T-helper 17 cell (primary cell): ENCODE results near the gene MTHFS. TPM values are rescaled to one million over a fixed set of nuclear protein-coding genes. Genes with fewer than 3 reads are reported as not detected.
A peak's percentile ranks its signal among the peaks of the same experiment; 100 is the strongest.
"Not testable (repeated sequence)": the region's sequence is repeated elsewhere in the genome, so short reads cannot be mapped to it uniquely, and the experiment has no call there.

Experiments used
- ATAC-seq: fragments of 150-1000 bp; cut with Tn5 transposase; 2 replicates; pipeline ENCODE4 v1.10.0; 2021; ENCODE audit warnings: mild to moderate bottlenecking, moderate library complexity
- DNase-seq, 3 donors: peaks; one replicate each; pipeline versions ENCODE4 v3.0.0 to v3.0.0-alpha.2; 2020 to 2021
- H3K9me3 ChIP-seq: one replicate; pipeline ENCODE4 v1.7.0; 2013; ENCODE audit warnings: low read length, mild to moderate bottlenecking; ENCODE audit not compliant: control insufficient read depth, poor library complexity, severe bottlenecking
- H3K27ac Mint-ChIP-seq: one replicate; pipeline ENCODE4 v1.8.0; 2022; ENCODE audit warnings: mild to moderate bottlenecking, moderate library complexity, mixed read lengths
- H3K27me3 Mint-ChIP-seq: one replicate; pipeline ENCODE4 v1.8.0; 2022; ENCODE audit warnings: mixed read lengths
- H3K36me3 Mint-ChIP-seq: one replicate; pipeline ENCODE4 v1.8.0; 2022; ENCODE audit warnings: low read depth, mixed read lengths
- H3K4me1 Mint-ChIP-seq: one replicate; pipeline ENCODE4 v1.8.0; 2022; ENCODE audit warnings: mild to moderate bottlenecking, mixed read lengths
- H3K4me3 Mint-ChIP-seq: one replicate; pipeline ENCODE4 v1.8.0; 2022; ENCODE audit warnings: mild to moderate bottlenecking, moderate library complexity, mixed read lengths
- total RNA-seq, 4 donors: library from RNA in 2 of 4; stranded (reverse) in 2 of 4; gene quantifications; one replicate each; pipeline ENCODE4 v1.2.3 and lab custom pipeline; 2022 to 2026

Gene MTHFS
- total RNA-seq, 2 donors from 2014 or later, result 14.3 to 17.1 TPM

DNA sequence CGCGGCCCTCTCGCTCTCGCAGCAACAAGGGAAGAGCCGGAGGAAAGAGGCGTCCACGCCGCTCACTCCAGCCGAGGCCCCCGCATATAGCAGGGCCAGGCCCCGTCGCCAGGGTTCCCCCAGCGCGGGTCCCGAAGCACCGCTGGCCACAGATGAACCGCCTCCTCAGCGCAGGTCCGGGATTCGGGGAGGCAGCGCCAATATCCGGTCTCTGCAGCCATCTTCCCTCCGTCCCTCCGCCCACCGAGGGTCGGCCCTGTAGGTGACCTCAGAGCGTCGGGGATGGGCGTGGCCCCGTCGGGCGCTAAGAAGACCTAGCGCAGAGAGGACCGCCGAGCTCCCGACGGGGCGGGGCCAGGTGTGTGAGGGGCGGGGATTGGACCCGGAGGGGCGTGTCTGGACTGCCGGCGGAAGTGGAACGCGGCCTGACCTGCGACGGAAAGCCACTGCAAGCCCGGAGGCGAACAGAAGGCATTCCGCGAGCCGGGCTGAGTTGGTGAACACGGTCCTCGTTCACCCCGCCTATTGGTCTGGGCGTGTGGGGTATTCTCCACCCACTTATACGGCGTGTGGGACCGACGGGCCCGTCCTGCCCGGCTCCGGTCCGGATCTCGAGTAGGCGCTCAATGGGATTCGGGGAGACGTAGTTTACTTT is 26.8 kb upstream of the MTHFS start:
- H3K27me3 Mint-ChIP-seq, result no peaks in the 10 kb centered on the region
- H3K36me3 Mint-ChIP-seq, result peaks cover 8% of the 10 kb centered on the region
- peak overlapping the region; percentile 96 for H3K4me3 Mint-ChIP-seq
- no peaks in the 10 kb centered on the region for H3K9me3 ChIP-seq
- peaks cover 12% of the 10 kb centered on the region for H3K4me1 Mint-ChIP-seq
- ATAC-seq (peak; percentile 94), DNase-seq (peak; percentile 94 to 99 (median 98))
- H3K27ac Mint-ChIP-seq, result peak overlapping the region; percentile 93

DNA sequence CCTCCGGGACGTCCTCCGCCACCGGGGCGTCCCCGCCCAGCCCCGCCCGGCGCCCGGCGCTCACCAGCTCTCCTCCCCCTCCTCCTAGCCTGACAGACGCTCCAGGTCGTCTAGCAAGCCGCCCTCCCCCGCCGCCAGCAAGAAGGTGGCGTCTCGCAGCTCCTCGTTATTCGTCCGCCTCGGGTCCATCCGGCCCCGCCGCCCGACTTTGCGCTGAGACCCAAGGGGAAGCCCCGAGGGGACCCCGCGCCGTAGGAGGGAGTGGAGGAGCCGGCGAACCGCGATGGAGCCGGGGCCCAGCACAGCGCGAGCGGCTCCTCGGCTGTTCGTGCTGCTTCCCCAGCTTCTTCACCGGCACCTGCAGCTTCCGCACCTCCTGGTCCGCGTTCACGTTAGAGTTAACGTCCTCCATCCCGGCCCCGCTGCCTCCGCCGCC is 26.3 kb upstream of the MTHFS start:
- no peaks in the 10 kb centered on the region for H3K27me3 Mint-ChIP-seq

DNA sequence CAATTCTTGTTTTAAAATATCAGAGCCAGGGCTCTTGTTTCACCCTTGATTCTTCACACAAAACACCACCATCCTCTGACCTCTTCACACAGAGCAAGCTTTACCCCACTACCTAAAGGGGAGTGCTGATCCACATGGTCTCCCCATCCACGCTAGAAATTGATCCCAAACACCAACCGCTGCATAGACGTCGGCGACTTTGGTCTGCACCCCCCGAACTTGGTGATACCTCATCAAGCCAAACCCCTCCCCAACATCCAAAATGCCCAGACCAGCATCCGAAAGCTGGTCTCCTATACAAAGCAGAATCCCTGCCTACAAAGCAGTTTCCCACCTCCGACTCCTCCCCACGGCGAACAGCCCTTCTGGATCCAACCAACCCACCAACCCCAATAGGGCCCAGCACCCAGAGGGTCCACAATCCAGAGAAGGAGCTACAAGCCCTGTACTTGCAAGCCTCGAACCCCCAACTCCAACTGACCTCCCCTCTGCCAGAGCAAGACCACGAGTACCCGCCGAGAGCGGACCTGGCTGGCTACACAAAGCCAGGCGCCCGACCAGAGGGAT is 25.8 kb upstream of the MTHFS start:
- ATAC-seq, result no peak
- H3K4me1 Mint-ChIP-seq, result peaks cover 12% of the 10 kb centered on the region
- H3K4me3 Mint-ChIP-seq, result peak overlapping the region; percentile 96
- H3K27ac Mint-ChIP-seq, result peak overlapping the region; percentile 93
- no peak for DNase-seq
- peaks cover 8% of the 10 kb centered on the region for H3K36me3 Mint-ChIP-seq
- H3K9me3 ChIP-seq, result no peaks in the 10 kb centered on the region
- H3K27me3 Mint-ChIP-seq, result no peaks in the 10 kb centered on the region

More for the DNA sequence above, 26.3 kb upstream of the MTHFS start:
- H3K4me1 Mint-ChIP-seq, result peaks cover 12% of the 10 kb centered on the region
- H3K4me3 Mint-ChIP-seq, result peak overlapping the region; percentile 96
- DNase-seq (peak; percentile 54 to 55 (median 54)), ATAC-seq (peak; percentile 49)
- H3K36me3 Mint-ChIP-seq, result peaks cover 8% of the 10 kb centered on the region
- peak overlapping the region; percentile 93 for H3K27ac Mint-ChIP-seq
- no peaks in the 10 kb centered on the region for H3K9me3 ChIP-seq

DNA sequence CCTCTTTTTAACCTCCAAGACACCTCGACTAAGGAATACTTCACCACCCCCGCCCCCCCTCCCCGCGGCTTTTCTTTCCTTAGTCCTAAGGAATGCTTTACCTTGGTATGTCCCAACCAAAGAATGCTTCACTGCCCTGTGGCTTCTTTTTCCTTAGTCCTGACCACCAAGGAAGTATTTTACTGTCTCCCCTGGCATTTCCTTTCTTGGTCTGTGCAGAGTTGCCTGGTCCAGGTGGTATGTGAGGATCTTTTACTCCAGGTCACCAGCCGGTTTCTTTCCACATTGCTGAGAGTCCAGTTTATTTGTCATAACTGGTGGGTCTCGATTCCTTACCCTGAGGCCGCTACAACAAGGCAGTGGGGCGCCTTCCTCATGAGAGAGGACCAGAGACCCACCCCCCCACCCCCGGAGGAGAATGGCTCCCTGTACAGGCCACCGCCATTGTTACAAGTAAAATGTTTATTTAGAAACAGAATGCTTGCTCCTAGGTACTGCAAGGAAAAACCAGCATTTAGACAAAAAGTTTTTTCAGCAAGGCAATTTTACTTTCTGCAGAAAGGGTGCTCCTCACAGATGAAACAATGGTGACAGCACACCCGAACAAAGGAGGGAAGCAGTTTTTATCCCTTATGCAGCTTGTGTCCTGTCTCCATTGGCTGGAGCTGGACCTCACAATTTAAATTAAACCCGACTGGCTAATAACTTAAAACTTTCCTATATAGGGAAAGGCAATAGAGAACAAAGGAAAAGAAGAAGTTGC is 23.1 kb upstream of the MTHFS start:
- Mint-ChIP-seq H3K27ac (no peak overlapping the region), H3K4me3 (peak overlapping the region; percentile 19), H3K36me3 (peaks cover 8% of the 10 kb centered on the region), H3K4me1 (peaks cover 12% of the 10 kb centered on the region), H3K27me3 (no peaks in the 10 kb centered on the region)
- ATAC-seq, result no peak
- no peak for DNase-seq
- H3K9me3 ChIP-seq, result peaks cover 15% of the 10 kb centered on the region

DNA sequence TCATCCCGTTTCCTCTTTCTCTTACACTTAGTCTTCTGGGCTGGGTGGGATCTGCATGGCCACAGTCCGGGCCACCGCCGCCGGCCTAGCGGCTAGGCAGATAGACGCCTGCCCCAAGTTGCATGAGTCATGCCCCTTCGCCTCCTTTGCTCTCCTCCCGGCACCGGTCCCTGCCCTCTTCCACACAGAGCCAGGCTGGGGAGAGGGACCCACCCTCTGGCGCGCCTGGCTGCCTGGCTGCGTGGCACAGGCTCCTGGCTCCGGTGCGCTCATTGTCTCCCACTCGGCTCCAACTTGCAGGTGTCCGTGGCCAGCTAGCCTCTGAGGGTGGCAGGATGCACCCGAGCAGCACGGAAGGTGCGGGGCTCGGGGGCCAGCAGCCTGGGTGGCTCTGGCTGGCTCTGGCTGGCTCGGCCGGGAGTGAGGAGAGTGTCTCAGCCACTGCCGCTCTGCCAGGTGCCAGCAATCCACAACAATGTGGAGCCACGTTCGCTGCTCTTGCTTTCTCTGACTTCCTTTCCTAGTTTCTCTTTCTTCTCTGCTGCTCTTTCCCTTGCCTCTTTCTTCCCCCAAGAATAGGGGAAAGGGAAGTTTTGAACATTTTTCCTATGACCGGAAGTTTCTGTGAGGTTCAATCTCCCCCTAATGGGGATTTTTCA is 22.4 kb upstream of the MTHFS start:
- H3K9me3 ChIP-seq, result peaks cover 18% of the 10 kb centered on the region
- DNase-seq, result no peak
- no peak overlapping the region for H3K27ac Mint-ChIP-seq
- H3K4me1 Mint-ChIP-seq, result peaks cover 12% of the 10 kb centered on the region
- no peak overlapping the region for H3K4me3 Mint-ChIP-seq
- peaks cover 8% of the 10 kb centered on the region for H3K36me3 Mint-ChIP-seq
- no peaks in the 10 kb centered on the region for H3K27me3 Mint-ChIP-seq
- ATAC-seq, result no peak

DNA sequence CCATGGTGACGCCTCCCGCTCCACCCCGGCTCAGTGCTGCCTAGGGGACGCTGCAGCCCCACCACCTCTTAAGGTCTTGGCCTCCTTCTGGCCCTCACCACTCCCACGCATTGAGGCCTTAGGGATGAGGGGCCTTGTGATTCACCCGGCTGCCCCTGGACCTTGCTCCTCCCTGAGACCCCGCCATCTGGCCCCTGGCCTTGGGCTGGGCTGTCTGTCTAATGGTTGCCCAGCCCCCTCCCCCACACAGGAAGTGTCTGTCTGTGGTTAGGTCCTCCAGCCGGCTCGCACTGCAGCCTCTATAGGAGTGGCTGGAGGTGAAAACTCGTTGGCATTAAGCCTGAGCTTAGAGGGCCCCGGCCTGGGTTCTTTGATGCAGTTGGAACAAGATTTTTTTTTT is 21.5 kb upstream of the MTHFS start:
- no peak for ATAC-seq
- DNase-seq, result no peak
- Mint-ChIP-seq H3K4me1 (peaks cover 5% of the 10 kb centered on the region), H3K4me3 (no peak overlapping the region), H3K36me3 (peaks cover 8% of the 10 kb centered on the region), H3K27me3 (no peaks in the 10 kb centered on the region), H3K27ac (no peak overlapping the region)
- H3K9me3 ChIP-seq, result peaks cover 18% of the 10 kb centered on the region

DNA sequence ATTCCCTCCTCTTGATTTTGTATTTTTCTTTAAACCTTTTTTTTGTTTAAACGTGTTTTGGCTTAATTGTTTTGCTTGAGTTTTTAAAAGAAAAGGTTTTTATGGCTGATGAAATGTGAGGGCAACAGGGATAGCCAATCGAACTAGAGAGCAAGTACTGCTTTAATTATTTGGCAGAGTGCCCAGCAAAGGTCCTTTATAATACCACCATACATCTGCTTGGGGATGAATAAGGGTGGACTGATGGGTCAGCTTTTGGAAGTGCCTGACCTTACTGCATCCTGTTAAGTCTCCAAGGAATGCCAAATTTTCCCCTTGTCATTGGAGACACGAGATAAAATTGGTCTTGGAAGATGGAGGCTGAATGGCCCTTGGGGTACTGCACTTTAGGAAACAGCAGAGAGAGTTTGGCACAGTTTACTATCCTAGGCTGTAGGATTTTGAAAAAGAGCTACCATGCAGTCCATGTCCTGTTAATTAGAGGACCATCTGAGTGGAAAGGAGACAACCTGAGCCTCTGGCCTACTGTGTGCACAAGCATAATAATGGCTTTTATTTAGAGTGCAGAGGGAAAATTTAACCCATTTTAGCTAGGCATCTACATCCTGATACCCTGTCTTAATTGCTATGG is 19.8 kb upstream of the MTHFS start:
- DNase-seq, result no peak
- no peak for ATAC-seq
- peaks cover 4% of the 10 kb centered on the region for H3K36me3 Mint-ChIP-seq
- H3K4me1 Mint-ChIP-seq, result no peaks in the 10 kb centered on the region
- no peak overlapping the region for H3K27ac Mint-ChIP-seq
- peaks cover 18% of the 10 kb centered on the region for H3K9me3 ChIP-seq
- no peak overlapping the region for H3K4me3 Mint-ChIP-seq
- no peaks in the 10 kb centered on the region for H3K27me3 Mint-ChIP-seq

DNA sequence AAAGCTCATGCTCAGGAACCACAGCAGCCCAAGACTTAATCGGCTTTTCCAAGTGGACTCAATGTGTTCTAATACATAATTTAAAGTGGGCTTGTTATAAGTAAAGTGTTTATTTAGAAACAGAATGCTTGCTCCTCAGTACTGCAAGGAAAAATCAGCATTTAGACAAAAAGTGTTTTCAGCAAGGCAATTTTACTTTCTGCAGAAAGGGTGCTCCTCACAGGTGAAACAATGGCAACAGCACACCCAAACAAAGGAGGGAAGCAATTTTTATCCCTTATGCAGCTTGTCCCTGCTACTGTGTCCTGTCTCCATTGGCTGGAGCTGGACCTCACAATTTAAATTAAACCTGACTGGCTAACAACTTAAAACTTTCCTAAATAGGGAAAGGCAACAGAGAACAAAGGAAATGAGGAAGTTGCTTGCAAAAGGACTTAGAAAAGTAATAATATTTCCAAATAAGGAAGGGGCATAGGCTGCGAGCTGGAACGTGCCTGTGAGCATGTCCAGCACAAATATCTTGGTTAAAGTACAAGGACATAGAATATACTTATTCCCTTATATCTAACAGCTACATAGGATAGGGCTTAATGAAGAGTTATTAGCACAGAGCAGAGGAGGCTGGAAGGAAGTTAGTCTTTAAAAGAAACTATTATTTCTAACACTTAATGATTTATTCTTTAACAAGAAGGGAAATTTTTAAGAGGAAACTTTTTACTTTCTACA is 19.1 kb upstream of the MTHFS start:
- not testable (repeated sequence) for ATAC-seq, DNase-seq, H3K4me1 Mint-ChIP-seq, H3K36me3 Mint-ChIP-seq, H3K4me3 Mint-ChIP-seq, H3K27ac Mint-ChIP-seq, H3K27me3 Mint-ChIP-seq
- peaks cover 18% of the 10 kb centered on the region for H3K9me3 ChIP-seq

DNA sequence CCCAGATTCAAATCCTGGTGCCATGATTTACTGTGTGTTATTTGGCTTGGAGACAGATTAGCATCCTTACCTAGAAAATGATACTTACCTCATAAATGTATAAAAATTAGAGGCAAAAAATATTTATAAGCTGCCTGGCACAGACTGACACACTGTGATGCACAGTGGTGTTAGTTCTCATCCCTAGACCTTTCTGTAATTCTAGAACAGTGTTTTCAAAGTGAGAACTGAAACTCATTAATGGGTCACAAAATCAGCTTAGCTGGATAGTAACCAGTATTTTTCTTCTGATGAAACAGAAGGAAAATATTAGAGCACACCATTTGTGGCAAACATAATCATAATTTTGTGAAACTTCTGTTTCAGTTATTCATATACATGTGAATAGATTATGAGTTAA is 17.9 kb upstream of the MTHFS start:
- DNase-seq, result no peak

DNA sequence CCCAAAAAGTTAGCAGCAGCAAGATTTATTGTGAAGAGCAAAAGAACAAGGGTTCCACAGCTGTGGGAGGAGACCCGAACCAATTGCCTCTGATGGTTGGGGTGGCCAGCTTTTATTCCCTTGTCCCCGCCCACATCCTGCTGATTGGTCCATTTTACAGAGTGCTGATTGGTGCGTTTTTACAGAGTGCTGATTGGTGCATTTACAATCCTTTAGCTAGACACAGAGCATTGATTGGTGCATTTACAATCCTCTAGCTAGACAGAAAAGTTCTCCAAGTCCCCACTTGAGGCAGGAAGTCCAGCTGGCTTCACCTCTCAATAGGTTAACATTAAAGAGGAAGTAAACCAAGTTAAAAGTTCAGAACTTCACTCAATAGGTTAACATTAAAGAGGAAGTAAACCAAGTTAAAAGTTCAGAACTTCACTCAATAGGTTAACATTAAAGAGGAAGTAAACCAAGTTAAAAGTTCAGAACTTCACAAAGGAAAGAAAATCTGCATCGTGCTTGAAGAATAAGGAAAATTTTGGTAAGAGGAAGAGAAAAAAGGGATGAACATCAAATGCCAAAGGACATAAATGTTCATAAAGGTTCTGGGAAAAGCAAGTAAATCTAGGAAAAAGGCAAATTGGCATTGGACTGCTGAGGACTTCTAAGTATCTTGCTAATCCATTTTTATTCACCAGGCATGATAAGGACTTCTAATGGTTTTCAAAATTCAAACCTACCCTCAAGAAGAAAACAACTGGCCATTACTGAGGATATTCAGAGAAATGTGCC is 12.9 kb upstream of the MTHFS start:
- H3K4me1 Mint-ChIP-seq, H3K4me3 Mint-ChIP-seq, H3K27ac Mint-ChIP-seq, H3K36me3 Mint-ChIP-seq, H3K27me3 Mint-ChIP-seq, DNase-seq, H3K9me3 ChIP-seq: not testable (repeated sequence)
- ATAC-seq, result peak; percentile 35

More for the DNA sequence above, 17.9 kb upstream of the MTHFS start:
- H3K4me3 Mint-ChIP-seq, result no peak overlapping the region
- H3K9me3 ChIP-seq, result peaks cover 18% of the 10 kb centered on the region
- H3K4me1 Mint-ChIP-seq, result no peaks in the 10 kb centered on the region
- no peak overlapping the region for H3K27ac Mint-ChIP-seq
- ATAC-seq, result no peak
- H3K36me3 Mint-ChIP-seq, result peaks cover 2% of the 10 kb centered on the region
- no peaks in the 10 kb centered on the region for H3K27me3 Mint-ChIP-seq

DNA sequence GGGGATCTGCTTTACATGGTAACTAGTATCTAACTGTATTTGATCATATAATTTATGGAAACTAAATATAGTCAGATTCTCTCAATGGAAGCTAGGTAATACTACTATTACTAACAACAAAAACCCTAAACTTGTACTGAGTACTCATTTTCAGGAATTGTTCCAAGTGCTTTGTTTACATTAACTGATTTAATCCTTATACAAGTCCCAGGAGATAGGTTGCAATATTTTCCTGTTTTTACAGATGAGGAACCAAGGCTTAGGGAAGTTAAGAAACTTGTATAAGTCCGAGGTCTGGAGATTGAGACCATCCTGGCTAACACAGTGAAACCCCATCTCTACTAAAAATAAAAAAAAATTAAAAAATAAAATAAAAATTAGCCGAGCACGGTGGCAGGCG is 7.5 kb upstream of the MTHFS start:
- no peaks in the 10 kb centered on the region for H3K9me3 ChIP-seq
- Mint-ChIP-seq H3K27ac (no peak overlapping the region), H3K4me3 (no peak overlapping the region), H3K36me3 (peaks cover 7% of the 10 kb centered on the region), H3K27me3 (no peaks in the 10 kb centered on the region), H3K4me1 (peaks cover 7% of the 10 kb centered on the region)
- ATAC-seq (no peak), DNase-seq (no peak)

DNA sequence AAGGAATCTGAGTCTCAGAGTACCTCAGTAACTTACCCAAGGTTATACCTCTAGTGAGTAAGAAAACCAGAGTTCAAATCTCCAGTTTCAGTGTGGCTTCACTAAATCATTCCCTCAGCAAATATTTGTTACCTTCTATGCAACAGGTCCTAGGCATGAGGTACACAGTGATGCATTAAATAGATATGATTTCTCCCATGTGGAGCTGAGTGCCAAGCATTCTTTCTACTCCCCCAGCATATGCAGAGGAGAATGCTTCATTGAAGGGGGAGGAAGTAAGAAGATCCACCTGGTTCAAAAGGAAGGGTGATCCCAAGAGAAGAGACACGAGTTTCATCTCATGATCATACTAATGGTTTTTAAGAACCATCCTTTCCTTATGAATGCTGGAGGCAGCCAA is 6.8 kb upstream of the MTHFS start:
- Mint-ChIP-seq H3K4me3 (no peak overlapping the region), H3K27me3 (no peaks in the 10 kb centered on the region), H3K36me3 (peaks cover 7% of the 10 kb centered on the region), H3K4me1 (peaks cover 7% of the 10 kb centered on the region), H3K27ac (no peak overlapping the region)
- H3K9me3 ChIP-seq, result no peaks in the 10 kb centered on the region
- ATAC-seq (no peak), DNase-seq (no peak)
